HEK293 (cell line): Measurements from ENCODE around the gene FAM180A.

ENCODE experiments used
- CTCF ChIP-seq: fragments of 450-650 bp; formaldehyde crosslinking; IDR thresholded peaks from 2 replicates; pipeline ENCODE4 v1.5.1; 2016; ENCODE audit warnings: missing biosample characterization, missing genetic modification characterization
- KLF16 ChIP-seq: fragments of 450-650 bp; formaldehyde crosslinking; IDR thresholded peaks from 2 replicates; pipeline ENCODE4 v1.5.1; 2017; ENCODE audit warnings: missing biosample characterization, missing genetic modification characterization
- SP2 ChIP-seq: fragments of 450-650 bp; formaldehyde crosslinking; IDR thresholded peaks from 2 replicates; pipeline ENCODE4 v1.5.1; 2016; ENCODE audit warnings: missing biosample characterization, missing genetic modification characterization
- YY1 ChIP-seq: fragments of 450-650 bp; formaldehyde crosslinking; IDR thresholded peaks from 2 replicates; pipeline ENCODE4 v1.5.1; 2018; ENCODE audit warnings: missing biosample characterization, missing genetic modification characterization
- ZBTB21 ChIP-seq: fragments of 450-650 bp; formaldehyde crosslinking; IDR thresholded peaks from 2 replicates; pipeline ENCODE4 v1.5.1; 2017; ENCODE audit warnings: missing biosample characterization, missing genetic modification characterization
- ZNF704 ChIP-seq: fragments of 450-650 bp; formaldehyde crosslinking; IDR thresholded peaks from 2 replicates; pipeline ENCODE4 v1.5.1; 2016; ENCODE audit warnings: missing biosample characterization, missing genetic modification characterization
- TF ChIP-seq, protein P1 (sequence below): fragments of 450-650 bp; formaldehyde crosslinking; IDR thresholded peaks from 2 replicates; pipeline ENCODE4 v1.5.1; 2017; ENCODE audit warnings: missing biosample characterization, missing genetic modification characterization

GRCh38 chr7:135682191-135682590 lies 66.4 kb downstream of the FAM180A start:
- TF ChIP-seq CTCF (tag by site-specific recombination) (no peak), KLF16 (tag by site-specific recombination) (no peak), ZBTB21 (tag by site-specific recombination) (no peak), ZNF704 (no peak), SP2 (tag by site-specific recombination) (no peak), YY1 (no peak)
- TF ChIP-seq, protein P1, sequence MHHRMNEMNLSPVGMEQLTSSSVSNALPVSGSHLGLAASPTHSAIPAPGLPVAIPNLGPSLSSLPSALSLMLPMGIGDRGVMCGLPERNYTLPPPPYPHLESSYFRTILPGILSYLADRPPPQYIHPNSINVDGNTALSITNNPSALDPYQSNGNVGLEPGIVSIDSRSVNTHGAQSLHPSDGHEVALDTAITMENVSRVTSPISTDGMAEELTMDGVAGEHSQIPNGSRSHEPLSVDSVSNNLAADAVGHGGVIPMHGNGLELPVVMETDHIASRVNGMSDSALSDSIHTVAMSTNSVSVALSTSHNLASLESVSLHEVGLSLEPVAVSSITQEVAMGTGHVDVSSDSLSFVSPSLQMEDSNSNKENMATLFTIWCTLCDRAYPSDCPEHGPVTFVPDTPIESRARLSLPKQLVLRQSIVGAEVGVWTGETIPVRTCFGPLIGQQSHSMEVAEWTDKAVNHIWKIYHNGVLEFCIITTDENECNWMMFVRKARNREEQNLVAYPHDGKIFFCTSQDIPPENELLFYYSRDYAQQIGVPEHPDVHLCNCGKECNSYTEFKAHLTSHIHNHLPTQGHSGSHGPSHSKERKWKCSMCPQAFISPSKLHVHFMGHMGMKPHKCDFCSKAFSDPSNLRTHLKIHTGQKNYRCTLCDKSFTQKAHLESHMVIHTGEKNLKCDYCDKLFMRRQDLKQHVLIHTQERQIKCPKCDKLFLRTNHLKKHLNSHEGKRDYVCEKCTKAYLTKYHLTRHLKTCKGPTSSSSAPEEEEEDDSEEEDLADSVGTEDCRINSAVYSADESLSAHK (tag by site-specific recombination), result no peak
